ENCODE measurements around the gene ZNF577.

The ZNF577 gene

GRCh38 chr19:51861870-51862622, 25.7 kb downstream of the ZNF577 start:
- no peak for DNase-seq

DNA sequence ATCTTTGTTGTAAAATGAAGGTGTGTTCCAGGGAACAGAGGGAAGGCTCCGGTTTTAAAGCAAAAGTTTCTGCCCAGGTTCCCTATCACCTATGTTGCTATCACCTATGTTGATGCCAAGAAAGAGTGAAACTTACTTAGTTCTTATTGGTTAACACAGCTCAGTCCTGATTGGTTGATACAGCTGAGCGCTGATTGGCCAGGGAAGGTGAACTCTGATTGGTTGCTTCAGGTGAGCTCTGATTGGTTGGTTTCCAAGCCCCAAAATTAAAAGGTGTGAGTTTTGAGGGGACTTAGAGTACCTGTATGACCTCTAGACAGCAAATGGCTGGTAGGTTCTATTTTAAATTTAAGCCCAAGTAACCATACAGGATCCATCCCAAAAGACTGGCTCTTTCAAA, 50.6 kb downstream of the ZNF577 start:
- DNase-seq = no peak

DNA sequence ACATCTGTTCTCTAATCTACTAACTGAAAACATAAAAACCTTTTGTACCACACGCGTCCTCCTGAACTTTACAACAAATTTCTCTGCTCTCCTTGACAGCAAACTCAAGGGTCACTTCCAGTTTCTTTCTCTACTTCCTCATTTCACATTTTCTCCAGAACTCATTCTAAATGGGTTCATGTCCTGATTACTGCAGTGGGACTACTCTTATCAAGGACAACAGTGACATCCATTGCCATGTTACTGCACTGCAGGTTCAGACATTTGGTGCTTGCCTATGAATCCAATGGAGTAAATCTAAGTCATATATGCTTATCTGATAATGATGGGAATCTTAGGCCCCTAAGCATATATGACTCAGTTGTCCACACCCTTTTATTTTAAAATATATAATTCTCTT, 57.5 kb downstream of the ZNF577 start:
- no peak for DNase-seq

DNA sequence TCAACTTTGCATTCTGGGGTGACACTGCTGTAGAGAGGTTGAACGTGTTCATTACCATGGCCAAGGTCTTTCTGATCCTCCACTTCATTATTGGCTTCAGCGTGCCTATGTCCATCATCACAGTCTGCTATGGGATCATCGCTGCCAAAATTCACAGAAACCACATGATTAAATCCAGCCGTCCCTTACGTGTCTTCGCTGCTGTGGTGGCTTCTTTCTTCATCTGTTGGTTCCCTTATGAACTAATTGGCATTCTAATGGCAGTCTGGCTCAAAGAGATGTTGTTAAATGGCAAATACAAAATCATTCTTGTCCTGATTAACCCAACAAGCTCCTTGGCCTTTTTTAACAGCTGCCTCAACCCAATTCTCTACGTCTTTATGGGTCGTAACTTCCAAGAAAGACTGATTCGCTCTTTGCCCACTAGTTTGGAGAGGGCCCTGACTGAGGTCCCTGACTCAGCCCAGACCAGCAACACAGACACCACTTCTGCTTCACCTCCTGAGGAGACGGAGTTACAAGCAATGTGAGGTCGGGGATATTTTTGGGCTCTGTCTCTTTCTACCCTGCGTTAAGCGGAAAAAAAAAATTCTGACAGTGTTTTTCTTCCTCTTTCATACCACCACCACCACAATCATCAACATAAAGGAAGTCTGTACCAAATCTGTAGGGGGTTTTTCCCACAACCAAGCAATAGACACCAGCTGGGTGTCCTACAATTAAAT, 63.3 kb downstream of the ZNF577 start:
- no peak for DNase-seq

GRCh38 chr19:51822946-51823345, 64.8 kb downstream of the ZNF577 start:
- no peak for DNase-seq

DNA sequence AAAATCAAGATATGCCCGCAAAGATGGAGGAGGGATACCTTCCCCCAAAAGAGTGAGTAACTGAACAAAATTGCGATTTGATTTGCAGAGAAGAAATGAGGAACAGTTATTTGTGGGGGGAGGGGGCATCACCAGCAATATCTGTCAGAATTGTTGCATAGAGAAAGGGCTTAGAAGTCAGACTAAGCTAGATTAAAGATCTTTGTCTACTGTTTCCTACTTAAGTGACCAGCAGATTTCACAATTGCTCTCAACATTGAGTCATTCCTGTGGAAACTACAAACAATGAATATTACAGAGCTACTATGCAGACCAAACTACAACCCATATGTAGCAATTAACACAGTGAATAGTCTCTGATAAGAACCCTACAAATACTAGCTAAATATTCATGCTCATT, 65.4 kb downstream of the ZNF577 start:
- no peak for DNase-seq

DNA sequence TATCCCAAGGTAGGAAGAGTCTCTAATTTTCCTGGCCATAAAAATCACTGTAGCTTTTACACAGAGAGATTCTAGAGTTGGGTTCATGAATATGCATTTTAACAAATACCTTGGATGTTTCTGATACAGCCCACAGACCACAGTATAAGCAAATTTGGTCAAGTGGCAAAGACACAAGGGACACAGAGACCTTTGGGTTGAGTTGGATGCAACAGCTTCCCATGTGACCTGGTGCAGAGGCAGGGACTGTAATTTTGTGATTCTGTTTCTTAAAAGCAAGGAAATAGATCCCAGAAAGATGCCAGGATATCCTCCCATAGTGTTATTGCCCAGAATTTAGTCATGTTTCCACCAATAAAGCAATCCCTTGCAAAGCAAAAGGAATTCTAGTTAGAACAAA, 65.8 kb downstream of the ZNF577 start:
- DNase-seq = no peak

- DNase-seq = no peak
These were observed 66.3 kb downstream of the ZNF577 start for GRCh38 chr19:51821456-51821855.
